BE2C (cell line): ENCODE measurements around the gene GATA6.

Source experiments
- DNase-seq: peaks from one replicate; pipeline ENCODE4 v3.0.0-alpha.2; 2020
- H3K27me3 ChIP-seq: fragments of 250-450 bp; sonication (Bioruptor Pico); 2 replicates; pipeline ENCODE4 v1.5.1; 2020; ENCODE audit warnings: mild to moderate bottlenecking
- H3K36me3 ChIP-seq: fragments of 250-450 bp; sonication (Bioruptor Pico); 2 replicates; pipeline ENCODE4 v1.5.1; 2020; ENCODE audit warnings: mild to moderate bottlenecking
- H3K4me1 ChIP-seq: fragments of 250-450 bp; sonication (Bioruptor Pico); 2 replicates; pipeline ENCODE4 v1.5.1; 2020
- H3K4me3 ChIP-seq: 2 replicates; pipeline ENCODE4 v1.5.1; 2011; ENCODE audit warnings: low read depth, low read length
- H3K9me3 ChIP-seq: fragments of 250-450 bp; sonication (Bioruptor Pico); 2 replicates; pipeline ENCODE4 v1.5.1; 2020
- CTCF ChIP-seq: IDR thresholded peaks from 2 replicates; pipeline ENCODE4 v1.5.1; 2012; ENCODE audit warnings: mild to moderate bottlenecking, low read depth, low read length

GATA6 gene

DNA sequence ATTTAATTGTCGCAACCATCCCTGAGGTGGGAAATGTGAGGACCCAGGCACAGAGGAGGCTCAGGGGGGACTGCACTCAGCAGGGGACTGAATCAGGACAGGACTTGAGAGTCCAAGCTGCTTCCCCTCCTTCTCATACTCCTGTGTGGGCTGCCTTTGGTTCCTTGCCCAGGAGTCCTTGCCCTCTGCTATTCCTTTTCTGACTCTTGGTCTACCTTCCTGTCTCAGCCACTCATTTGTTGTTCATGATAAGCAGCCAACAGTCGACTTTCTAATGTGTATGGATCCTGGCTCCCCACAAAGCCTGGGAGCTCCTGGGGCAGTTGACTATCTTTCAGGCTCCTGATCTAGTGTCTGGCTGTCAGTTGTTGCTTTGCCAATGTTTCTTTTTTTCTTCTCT lies 28.3 kb downstream of the GATA6 start:
- no peak for TF ChIP-seq CTCF
- Histone ChIP-seq H3K36me3 (no peaks in the 10 kb centered on the region), H3K27me3 (no peaks in the 10 kb centered on the region), H3K4me3 (no peak overlapping the region), H3K4me1 (no peaks in the 10 kb centered on the region), H3K9me3 (no peaks in the 10 kb centered on the region)
- no peak for DNase-seq

- no peaks in the 10 kb centered on the region for H3K27me3 ChIP-seq
- DNase-seq, result no peak
- no peaks in the 10 kb centered on the region for H3K9me3 ChIP-seq
- no peak overlapping the region for H3K4me3 ChIP-seq
- no peaks in the 10 kb centered on the region for H3K4me1 ChIP-seq
- H3K36me3 ChIP-seq, result no peaks in the 10 kb centered on the region
- TF ChIP-seq CTCF, result no peak
Observed at GRCh38 chr18:22198163-22198562, 28.8 kb downstream of the GATA6 start.

- H3K9me3 ChIP-seq, result no peaks in the 10 kb centered on the region
- no peaks in the 10 kb centered on the region for H3K36me3 ChIP-seq
- no peak overlapping the region for H3K4me3 ChIP-seq
- TF ChIP-seq CTCF, result no peak
- H3K4me1 ChIP-seq, result no peaks in the 10 kb centered on the region
- H3K27me3 ChIP-seq, result no peaks in the 10 kb centered on the region
- DNase-seq, result no peak
Observed at GRCh38 chr18:22199005-22199404, 29.6 kb downstream of the GATA6 start.

DNA sequence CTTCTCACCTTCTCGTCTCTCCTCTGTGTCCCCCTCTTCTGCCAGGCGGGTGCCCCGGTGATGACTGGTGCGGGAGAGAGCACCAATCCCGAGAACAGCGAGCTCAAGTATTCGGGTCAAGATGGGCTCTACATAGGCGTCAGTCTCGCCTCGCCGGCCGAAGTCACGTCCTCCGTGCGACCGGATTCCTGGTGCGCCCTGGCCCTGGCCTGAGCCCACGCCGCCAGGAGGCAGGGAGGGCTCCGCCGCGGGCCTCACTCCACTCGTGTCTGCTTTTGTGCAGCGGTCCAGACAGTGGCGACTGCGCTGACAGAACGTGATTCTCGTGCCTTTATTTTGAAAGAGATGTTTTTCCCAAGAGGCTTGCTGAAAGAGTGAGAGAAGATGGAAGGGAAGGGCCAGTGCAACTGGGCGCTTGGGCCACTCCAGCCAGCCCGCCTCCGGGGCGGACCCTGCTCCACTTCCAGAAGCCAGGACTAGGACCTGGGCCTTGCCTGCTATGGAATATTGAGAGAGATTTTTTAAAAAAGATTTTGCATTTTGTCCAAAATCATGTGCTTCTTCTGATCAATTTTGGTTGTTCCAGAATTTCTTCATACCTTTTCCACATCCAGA lies 31.3 kb downstream of the GATA6 start:
- no peaks in the 10 kb centered on the region for H3K36me3 ChIP-seq
- H3K27me3 ChIP-seq, result no peaks in the 10 kb centered on the region
- no peak overlapping the region for H3K4me3 ChIP-seq
- H3K4me1 ChIP-seq, result no peaks in the 10 kb centered on the region
- no peak for DNase-seq
- TF ChIP-seq CTCF, result no peak
- H3K9me3 ChIP-seq, result no peaks in the 10 kb centered on the region

- Histone ChIP-seq H3K27me3 (no peaks in the 10 kb centered on the region), H3K4me1 (no peaks in the 10 kb centered on the region), H3K36me3 (no peaks in the 10 kb centered on the region), H3K4me3 (no peak overlapping the region), H3K9me3 (no peaks in the 10 kb centered on the region)
- DNase-seq, result no peak
- no peak for TF ChIP-seq CTCF
Observed at GRCh38 chr18:22203035-22203434, 33.6 kb downstream of the GATA6 start.

- H3K4me1 ChIP-seq, result no peaks in the 10 kb centered on the region
- DNase-seq, result no peak
- no peak for TF ChIP-seq CTCF
Observed at GRCh38 chr18:22203536-22204213, 34.3 kb downstream of the GATA6 start.

More at GRCh38 chr18:22203536-22204213, 34.3 kb downstream of the GATA6 start:
- Histone ChIP-seq H3K36me3 (no peaks in the 10 kb centered on the region), H3K27me3 (no peaks in the 10 kb centered on the region), H3K9me3 (no peaks in the 10 kb centered on the region), H3K4me3 (no peak overlapping the region)
